A549 (cell line): ENCODE data around the gene MCOLN3. TPM values are rescaled to one million over a fixed set of nuclear protein-coding genes. Genes with fewer than 3 reads are reported as not detected.

Experiments used
- ATAC-seq, 2 experiments: fragments of 200-7000 bp in 1 of 2; fragments of >200 bp in 1 of 2; cut with Nextera tagmentation in 1 of 2; cut with Tn5 transposase in 1 of 2; 3 replicates each; pipeline versions ENCODE4 v1.8.0 to v1.9.1; 2018 to 2020; ENCODE audit warnings: mild to moderate bottlenecking in 1 of 2, moderate library complexity in 1 of 2
- CTCF ChIA-PET: fragments of 300-600 bp; sonication (Branson Sonifier 250); formaldehyde crosslinking; extraction: SDS; loops from one replicate; lab custom pipeline; 2021; ENCODE audit warnings: antibody characterized with exemption, inconsistent platforms; lab: Yijun Ruan, JAX
- POLR2A ChIA-PET: fragments of 350-600 bp; formaldehyde crosslinking; extraction: SDS; loops from one replicate; lab custom pipeline; 2021; ENCODE audit warnings: antibody characterized with exemption, inconsistent platforms; lab: Yijun Ruan, JAX
- DNase-seq, 2 experiments: peaks; one replicate each; pipeline versions ENCODE4 v3.0.0 to v3.0.0-alpha.2; 2011 to 2016; ENCODE audit warnings: low read depth in 1 of 2, low spot score in 1 of 2
- FAIRE-seq: peaks from 2 replicates; lab custom pipeline; 2011; peaks lifted over from hg19 to GRCh38; lab: Jason Lieb, UNC
- H3K27ac ChIP-seq, 2 experiments: fragments of >200 bp; sonication (Bioruptor Twin); formaldehyde crosslinking; 3 replicates each; pipeline ENCODE4 v1.5.1; 2016 to 2017
- H3K4me1 ChIP-seq: fragments of >200 bp; sonication (Bioruptor Twin); formaldehyde crosslinking; 3 replicates; pipeline ENCODE4 v1.6.1; 2016
- H3K4me2 ChIP-seq: fragments of >200 bp; sonication (Bioruptor Twin); formaldehyde crosslinking; 3 replicates; pipeline ENCODE4 v1.6.1; 2016
- H3K4me3 ChIP-seq: fragments of >200 bp; sonication (Bioruptor Twin); formaldehyde crosslinking; 3 replicates; pipeline ENCODE4 v1.5.1; 2016
- H3K9me3 ChIP-seq: fragments of >200 bp; sonication (Bioruptor Twin); formaldehyde crosslinking; 3 replicates; pipeline ENCODE4 v1.6.1; 2016
- BHLHE40 ChIP-seq: IDR thresholded peaks from 2 replicates; pipeline ENCODE4 v1.6.1; 2012; ENCODE audit warnings: low read depth, low read length, inconsistent platforms
- CBX2 ChIP-seq: fragments of 200-600 bp; sonication (generic); IDR thresholded peaks from 2 replicates; pipeline ENCODE4 v1.6.1; 2016; ENCODE audit warnings: low read depth, mild to moderate bottlenecking, borderline replicate concordance
- CHD4 ChIP-seq: fragments of 200-600 bp; sonication (generic); IDR thresholded peaks from 2 replicates; pipeline ENCODE4 v1.6.1; 2016; ENCODE audit warnings: antibody characterized with exemption, mild to moderate bottlenecking, borderline replicate concordance
- EHF ChIP-seq: fragments of 250-450 bp; sonication (Bioruptor Pico); IDR thresholded peaks from 2 replicates; pipeline ENCODE4 v1.5.0; 2020; ENCODE audit warnings: mild to moderate bottlenecking
- EHMT2 ChIP-seq: fragments of 200-600 bp; sonication (generic); IDR thresholded peaks from 2 replicates; pipeline ENCODE4 v1.6.1; 2016; ENCODE audit warnings: antibody characterized with exemption, low read depth, mild to moderate bottlenecking, moderate library complexity
- EP300 ChIP-seq, 2 experiments: fragments of >200 bp; sonication (Bioruptor Twin); formaldehyde crosslinking; IDR thresholded peaks; 2 replicates in 1 of 2; 3 replicates in 1 of 2; pipeline ENCODE4 v1.6.1; 2016 to 2017
- FOSL2 ChIP-seq, 2 experiments: fragments of 450-650 bp in 1 of 2; fragments of >200 bp in 1 of 2; sonication (Bioruptor Twin) in 1 of 2; formaldehyde crosslinking; IDR thresholded peaks; 2 replicates each; pipeline versions ENCODE4 v1.5.0 to v1.6.1; 2016 to 2020; ENCODE audit warnings: mild to moderate bottlenecking in 1 of 2, moderate library complexity in 1 of 2
- GATA3 ChIP-seq: IDR thresholded peaks from 2 replicates; pipeline ENCODE4 v1.6.1; 2012; ENCODE audit warnings: borderline replicate concordance
- HDAC2 ChIP-seq: fragments of 200-600 bp; sonication (generic); IDR thresholded peaks from 2 replicates; pipeline ENCODE4 v1.6.1; 2016
- HEYL ChIP-seq: fragments of 250-450 bp; sonication (Bioruptor Pico); IDR thresholded peaks from 2 replicates; pipeline ENCODE4 v1.8.0; 2021; ENCODE audit warnings: mild to moderate bottlenecking, moderate library complexity
- HOXA7 ChIP-seq: fragments of 250-450 bp; sonication (Bioruptor Pico); IDR thresholded peaks from 2 replicates; pipeline ENCODE4 v1.5.0; 2020; ENCODE audit warnings: mild to moderate bottlenecking, moderate library complexity
- JUN ChIP-seq, 2 experiments: fragments of >200 bp; sonication (Bioruptor Twin); formaldehyde crosslinking; IDR thresholded peaks; 2 replicates in 1 of 2; 3 replicates in 1 of 2; pipeline ENCODE4 v1.6.1; 2016 to 2017
- JUNB ChIP-seq: fragments of >200 bp; sonication (Bioruptor Twin); formaldehyde crosslinking; IDR thresholded peaks from 2 replicates; pipeline ENCODE4 v1.6.1; 2016
- KDM1A ChIP-seq: fragments of 200-600 bp; sonication (generic); IDR thresholded peaks from 2 replicates; pipeline ENCODE4 v1.6.1; 2016; ENCODE audit warnings: low read depth, mild to moderate bottlenecking
- MAFK ChIP-seq: fragments of 450-650 bp; IDR thresholded peaks from 2 replicates; pipeline ENCODE4 v1.6.1; 2014; ENCODE audit not compliant: partially characterized antibody
- MAZ ChIP-seq: fragments of 150-350 bp; IDR thresholded peaks from 2 replicates; pipeline ENCODE4 v1.6.1; 2014; ENCODE audit warnings: antibody characterized with exemption, low read depth, low read length, borderline replicate concordance
- MYC ChIP-seq: IDR thresholded peaks from 2 replicates; pipeline ENCODE4 v1.6.1; 2012; ENCODE audit warnings: mild to moderate bottlenecking, inconsistent platforms, low read length, improper control_type of control experiment, borderline replicate concordance
- NR3C1 ChIP-seq: fragments of >200 bp; sonication (Bioruptor Twin); formaldehyde crosslinking; IDR thresholded peaks from 3 replicates; pipeline ENCODE4 v1.6.1; 2017
- PHF8 ChIP-seq: fragments of 200-600 bp; sonication (generic); IDR thresholded peaks from 2 replicates; pipeline ENCODE4 v1.6.1; 2016; ENCODE audit warnings: low read depth, mild to moderate bottlenecking, antibody characterized with exemption, moderate library complexity, borderline replicate concordance
- RAD21 ChIP-seq, 2 experiments: fragments of >200 bp in 1 of 2; sonication (Bioruptor Twin) in 1 of 2; formaldehyde crosslinking in 1 of 2; IDR thresholded peaks in 1 of 2; conservative IDR thresholded peaks in 1 of 2; 2 replicates in 1 of 2; 3 replicates in 1 of 2; pipeline ENCODE4 v1.6.1; 2012 to 2018; ENCODE audit warnings: inconsistent platforms in 1 of 2
- RARB ChIP-seq: fragments of 250-450 bp; sonication (Bioruptor Pico); IDR thresholded peaks from 2 replicates; pipeline ENCODE4 v1.8.0; 2021; ENCODE audit warnings: mild to moderate bottlenecking, moderate library complexity
- RCOR1 ChIP-seq: fragments of 150-350 bp; IDR thresholded peaks from 2 replicates; pipeline ENCODE4 v1.6.1; 2014; ENCODE audit warnings: antibody characterized with exemption, low read length, low read depth
- SREBF2 ChIP-seq: fragments of 450-650 bp; IDR thresholded peaks from 2 replicates; pipeline ENCODE4 v1.6.1; 2014; ENCODE audit warnings: mild to moderate bottlenecking, moderate library complexity
- TFCP2L1 ChIP-seq: fragments of 250-450 bp; sonication (Bioruptor Pico); IDR thresholded peaks from 2 replicates; pipeline ENCODE4 v1.5.0; 2021; ENCODE audit warnings: mild to moderate bottlenecking
- TP53 ChIP-seq: fragments of 250-450 bp; sonication (Bioruptor Pico); IDR thresholded peaks from 2 replicates; pipeline ENCODE4 v1.5.0; 2021; ENCODE audit warnings: mild to moderate bottlenecking, moderate library complexity
- ZFP36 ChIP-seq: fragments of 450-650 bp; IDR thresholded peaks from 2 replicates; pipeline ENCODE4 v1.6.1; 2014; ENCODE audit warnings: borderline replicate concordance; ENCODE audit not compliant: partially characterized antibody
- ZNF302 ChIP-seq: fragments of 250-450 bp; sonication (Bioruptor Pico); IDR thresholded peaks from 2 replicates; pipeline ENCODE4 v1.9.0; 2021; ENCODE audit warnings: inconsistent platforms, mild to moderate bottlenecking, moderate library complexity
- WGBS: methylation state at CpG from one replicate; pipeline ENCODE4 v1.1.6; 2017; ENCODE audit errors: missing lambda C conversion rate; 5-methylcytosine and 5-hydroxymethylcytosine counted together
- polyA plus RNA-seq, 4 experiments: library from polyadenylated mRNA; depleted of rRNA in 3 of 4; stranded (reverse); fragments of >200 nt; fragmentation: RNase III in 1 of 4; extraction: RNeasy Plus Mini Kit Qiagen cat#74134 plus additional on column Dnase treatment in 1 of 4; gene quantifications; 2 replicates in 3 of 4; 3 replicates in 1 of 4; pipeline ENCODE4 v1.2.3, GENCODE V29; 2011 to 2017
- TF ChIP-seq, protein P1 (sequence below): fragments of 250-450 bp; sonication (Bioruptor Pico); IDR thresholded peaks from 2 replicates; pipeline ENCODE4 v1.5.0; 2021; ENCODE audit warnings: mild to moderate bottlenecking, moderate library complexity, borderline replicate concordance

Gene MCOLN3
- polyA plus RNA-seq, 2 of the 4 experiments (the other 2 are of a cell fraction), result 4.2 to 6.7 TPM

DNA sequence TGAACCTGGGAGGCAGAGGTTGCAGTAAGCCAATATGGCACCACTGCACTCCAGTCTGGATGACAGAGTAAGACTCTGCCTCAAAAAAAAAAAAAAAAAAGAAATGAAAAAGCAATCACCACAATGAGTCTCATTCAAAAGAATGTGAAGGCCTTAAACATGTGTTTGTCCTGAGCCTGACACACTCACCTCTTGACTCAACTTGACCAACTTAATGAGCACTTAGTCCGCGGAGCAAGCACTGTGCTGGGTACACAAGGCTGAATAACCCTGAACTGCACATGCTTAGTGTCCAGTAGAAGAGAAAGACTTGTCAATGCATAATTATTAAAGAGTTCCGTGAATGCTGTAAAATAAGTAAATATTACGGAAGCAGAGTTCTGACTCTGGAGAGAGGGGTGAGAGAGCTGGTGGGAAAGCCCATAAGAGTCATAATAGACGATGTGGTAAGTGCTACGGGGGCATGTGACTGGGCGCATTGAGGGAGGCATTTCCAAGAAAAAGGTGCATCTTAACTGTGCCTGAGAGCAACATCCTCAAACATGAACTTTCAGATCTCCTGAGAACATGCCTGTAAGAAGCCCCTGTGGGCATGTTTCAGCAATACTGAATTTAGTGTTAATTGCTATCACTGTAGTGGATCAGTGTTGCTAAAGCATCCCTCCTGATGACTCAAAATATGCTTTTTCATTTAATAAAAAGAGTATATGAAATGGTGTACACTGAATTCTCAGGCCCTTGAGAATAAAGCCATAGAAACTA is 78.6 kb downstream of the MCOLN3 start:
- no peak for DNase-seq
- WGBS, result 91% methylated on average over 7 of the region's 7 CpGs
- ChIA-PET CTCF (no interaction called here), POLR2A (no interaction called here)
- no peak for FAIRE-seq
- H3K9me3 ChIP-seq, result no peaks in the 10 kb centered on the region
- ATAC-seq, result no peak
- H3K27ac ChIP-seq, result no peak overlapping the region
- H3K4me3 ChIP-seq, result no peak overlapping the region
- H3K4me1 ChIP-seq, result no peaks in the 10 kb centered on the region
- no peak for TF ChIP-seq ZFP36
- no peak for TF ChIP-seq CHD4
- TF ChIP-seq BHLHE40, result no peak
- no peak for TF ChIP-seq JUNB
- no peak for TF ChIP-seq GATA3
- TF ChIP-seq CBX2, result no peak
- TF ChIP-seq MYC, result no peak
- TF ChIP-seq HOXA7, result no peak
- no peak for TF ChIP-seq TFCP2L1 (CRISPR knock-in tag)
- no peak for TF ChIP-seq HDAC2
- TF ChIP-seq TP53 (CRISPR knock-in tag), result no peak
- TF ChIP-seq JUN (IDR thresholded peaks at IDR 0.05), result no peak
- no peak for TF ChIP-seq HEYL (CRISPR knock-in tag)
- no peak for TF ChIP-seq ZNF302 (CRISPR knock-in tag)
- TF ChIP-seq, protein P1, sequence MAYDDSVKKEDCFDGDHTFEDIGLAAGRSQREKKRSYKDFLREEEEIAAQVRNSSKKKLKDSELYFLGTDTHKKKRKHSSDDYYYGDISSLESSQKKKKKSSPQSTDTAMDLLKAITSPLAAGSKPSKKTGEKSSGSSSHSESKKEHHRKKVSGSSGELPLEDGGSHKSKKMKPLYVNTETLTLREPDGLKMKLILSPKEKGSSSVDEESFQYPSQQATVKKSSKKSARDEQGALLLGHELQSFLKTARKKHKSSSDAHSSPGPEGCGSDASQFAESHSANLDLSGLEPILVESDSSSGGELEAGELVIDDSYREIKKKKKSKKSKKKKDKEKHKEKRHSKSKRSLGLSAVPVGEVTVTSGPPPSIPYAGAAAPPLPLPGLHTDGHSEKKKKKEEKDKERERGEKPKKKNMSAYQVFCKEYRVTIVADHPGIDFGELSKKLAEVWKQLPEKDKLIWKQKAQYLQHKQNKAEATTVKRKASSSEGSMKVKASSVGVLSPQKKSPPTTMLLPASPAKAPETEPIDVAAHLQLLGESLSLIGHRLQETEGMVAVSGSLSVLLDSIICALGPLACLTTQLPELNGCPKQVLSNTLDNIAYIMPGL (CRISPR knock-in tag), result no peak
- TF ChIP-seq EHMT2, result no peak
- TF ChIP-seq SREBF2, result no peak
- H3K4me2 ChIP-seq, result no peak overlapping the region

DNA sequence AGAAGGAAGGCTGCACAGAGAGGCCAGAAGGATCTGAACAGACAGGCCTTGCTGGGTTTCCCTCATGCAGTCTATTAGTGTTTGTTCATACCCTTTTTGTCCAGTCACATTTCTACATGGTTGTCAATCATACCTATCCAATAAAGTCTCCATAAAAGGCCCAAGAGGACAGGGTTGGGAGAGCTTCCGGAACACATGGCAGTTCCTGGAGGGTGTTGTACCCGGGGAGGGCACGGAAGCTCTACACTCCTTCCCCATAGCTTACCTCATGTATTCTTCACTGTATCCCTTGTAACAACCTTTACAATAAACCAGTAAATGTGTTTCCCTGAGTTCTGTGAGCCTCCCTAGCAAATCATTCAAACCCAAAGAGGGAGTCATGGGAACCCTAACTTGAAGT is 79.4 kb downstream of the MCOLN3 start:
- FAIRE-seq, result no peak
- no peak for ATAC-seq
- WGBS, result 100% methylated on average over 3 of the region's 3 CpGs

DNA sequence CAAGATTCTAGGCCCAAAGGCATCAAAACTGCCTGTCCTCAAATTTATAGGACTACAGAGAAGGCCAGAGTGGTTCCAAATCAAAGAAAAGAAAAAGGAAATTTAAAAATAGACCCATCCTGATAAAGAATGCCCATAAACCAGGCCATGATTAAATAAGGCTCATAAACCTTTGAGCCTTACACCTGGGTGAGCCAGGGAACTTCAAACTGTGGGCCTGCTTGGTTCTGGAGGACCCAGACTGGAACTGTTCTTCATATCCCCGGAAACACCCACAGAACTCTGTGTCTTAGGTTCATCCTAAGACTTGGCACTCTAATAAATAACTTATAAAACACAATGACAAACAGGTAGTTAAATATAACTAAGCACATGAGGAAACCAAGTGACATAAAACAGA is 80.2 kb downstream of the MCOLN3 start:
- H3K4me1 ChIP-seq, result no peaks in the 10 kb centered on the region
- 50% methylated on average over 1 of the region's 1 CpG for WGBS
- H3K27ac ChIP-seq, result no peak overlapping the region
- DNase-seq, result no peak
- ChIA-PET POLR2A (no interaction called here), CTCF (no interaction called here)
- no peak overlapping the region for H3K4me3 ChIP-seq
- no peak overlapping the region for H3K4me2 ChIP-seq
- ATAC-seq, result no peak
- H3K9me3 ChIP-seq, result no peaks in the 10 kb centered on the region
- no peak for FAIRE-seq
- TF ChIP-seq RCOR1 (no peak), EHF (CRISPR knock-in tag) (no peak), MAFK (no peak), RARB (CRISPR knock-in tag) (no peak), KDM1A (no peak), MAZ (no peak)

More for the DNA sequence above, 79.4 kb downstream of the MCOLN3 start:
- no peak overlapping the region for H3K27ac ChIP-seq
- H3K4me3 ChIP-seq, result no peak overlapping the region
- DNase-seq, result no peak
- no peaks in the 10 kb centered on the region for H3K9me3 ChIP-seq
- POLR2A ChIA-PET, result no interaction called here
- H3K4me2 ChIP-seq, result no peak overlapping the region
- no peaks in the 10 kb centered on the region for H3K4me1 ChIP-seq
- CTCF ChIA-PET, result no interaction called here
- no peak for TF ChIP-seq PHF8
- no peak for TF ChIP-seq EP300 (IDR thresholded peaks at IDR 0.05)
- no peak for TF ChIP-seq NR3C1
- no peak for TF ChIP-seq FOSL2 (IDR thresholded peaks at IDR 0.05)
- no peak for TF ChIP-seq FOSL2 (CRISPR knock-in tag; IDR thresholded peaks at IDR 0.05)
- TF ChIP-seq HEYL (CRISPR knock-in tag), result no peak
- TF ChIP-seq RAD21 (conservative IDR thresholded peaks at IDR 0.05 in 1 of 2, IDR thresholded peaks at IDR 0.05 in 1 of 2), result no peak
- no peak for TF ChIP-seq SREBF2
